Pancreas (tissue), 10 donors: ENCODE results near the gene NOD2. TPM values are rescaled to one million over a fixed set of nuclear protein-coding genes. Genes with fewer than 3 reads are reported as not detected.

ENCODE experiments used
- ATAC-seq, 4 donors: fragments of 200-7000 bp; cut with Tn5 transposase; one replicate each; pipeline versions ENCODE4 v1.8.0 to v1.9.1; 2020; ENCODE audit warnings: mild to moderate bottlenecking in 4 of 4, moderate library complexity in 4 of 4
- DNase-seq, 6 donors: peaks; one replicate each; pipeline ENCODE4 v3.0.0-alpha.2; 2020
- FAIRE-seq: peaks from 2 replicates; lab custom pipeline; 2012; peaks lifted over from hg19 to GRCh38; lab: Jason Lieb, UNC
- H3K27ac ChIP-seq, 4 donors: fragments of 200-600 bp; sonication (generic); 1 replicate in 3 of 4; 2 replicates in 1 of 4; pipeline versions ENCODE4 v1.5.0 to v1.8.0; 2020
- H3K27me3 ChIP-seq, 4 donors: fragments of 200-600 bp; one replicate each; pipeline ENCODE4 v1.8.0; 2021
- H3K36me3 ChIP-seq, 3 donors: fragments of 200-600 bp; sonication (generic) in 1 of 3; one replicate each; pipeline versions ENCODE4 v1.5.0 to v1.8.0; 2020 to 2021
- H3K4me1 ChIP-seq, 3 donors: fragments of 200-600 bp; one replicate each; pipeline ENCODE4 v1.8.0; 2021
- H3K4me3 ChIP-seq, 4 donors: fragments of 200-600 bp; sonication (generic) in 2 of 4; one replicate each; pipeline versions ENCODE4 v1.5.0 to v1.8.0; 2020 to 2021
- H3K9me3 ChIP-seq, 4 donors: fragments of 200-600 bp; one replicate each; pipeline ENCODE4 v1.8.0; 2021
- CTCF ChIP-seq, 4 donors: fragments of 200-600 bp; sonication (generic) in 3 of 4; IDR thresholded peaks; one replicate each; pipeline versions ENCODE4 v1.5.0 to v1.8.0; 2021; ENCODE audit warnings: antibody characterized with exemption in 4 of 4
- WGBS, 2 donors: extraction: QIAGEN DNeasy Blood & Tissue Kit; methylation state at CpG; one replicate each; pipeline ENCODE4 v1.1.7; 2013; 5-methylcytosine and 5-hydroxymethylcytosine counted together
- intact Hi-C, 3 donors: fragments of 100-400 bp; cut with DNase I; formaldehyde crosslinking; loops; one replicate each; pipeline versions ENCODE4 v1.11.1 to v1.14.2; 2022
- polyA plus RNA-seq, 2 donors: library from polyadenylated mRNA; stranded (reverse); fragments of 200-250 nt; gene quantifications; one replicate each; pipeline ENCODE4 v1.2.3, GENCODE V29; 2013
- total RNA-seq, 6 donors: library from RNA; stranded (reverse); fragmentation: NEBNext Ultra II Directional in 4 of 6; extraction: Animal tissue kit (Norgen Biotek cat#: 25700) in 4 of 6; gene quantifications; one replicate each; pipeline versions ENCODE4 v1.2.1 to v1.2.4, GENCODE V29; 2021 to 2023
- donor health status: healthy with polysubstance abuse.
- donor health status: DM: no; HTN: no; CAD: no; lungs with moderate emphysema.
- donor health status: DM: no; HTN: no; CAD: no.
- donor health status: control.
- donor health status: control.
- donor health status: Bipolar disorder and iron deficiency.
- donor health status: DM: yes; HTN: yes; CAD: no.
- donor health status: DM: no; HTN: no; CAD: no.
- donor health status: DM: no; HTN: no; CAD: no.
- donor health status: DM: yes; HTN: yes; CAD: no.

NOD2 gene
- total and polyA plus RNA-seq, 8 donors: 0.08 to 2.1 (median 0.27) TPM

- 74 to 78% methylated on average over 4 of the region's 4 CpGs for WGBS, 2 donors
- intact Hi-C loops: no loop called here
- TF ChIP-seq CTCF (IDR thresholded peaks at IDR 0.05): no peak
Observed at GRCh38 chr16:50752471-50753235, 59.2 kb downstream of the NOD2 start.

GRCh38 chr16:50756473-50756872 is 63.1 kb downstream of the NOD2 start:
- no peak overlapping the region for H3K27ac ChIP-seq
- ATAC-seq (no peak), FAIRE-seq (no peak), DNase-seq (no peak)
- no peak for TF ChIP-seq CTCF (IDR thresholded peaks at IDR 0.05)
- peaks cover 0 to 8% (median 0%) of the 10 kb centered on the region in 3 donors for H3K36me3 ChIP-seq
- H3K27me3 ChIP-seq: no peaks in the 10 kb centered on the region
- H3K4me3 ChIP-seq: no peak overlapping the region
- intact Hi-C loops: no loop called here
- no peaks in the 10 kb centered on the region for H3K9me3 ChIP-seq
- H3K4me1 ChIP-seq: no peaks in the 10 kb centered on the region
- WGBS, 2 donors: 68 to 72% methylated on average over 3 of the region's 3 CpGs

More at GRCh38 chr16:50752471-50753235, 59.2 kb downstream of the NOD2 start:
- DNase-seq: no peak
- ATAC-seq: no peak
- Histone ChIP-seq H3K4me3 (no peak overlapping the region), H3K27ac (no peak overlapping the region), H3K9me3 (peaks cover 0 to 5% (median 0%) of the 10 kb centered on the region in 4 donors), H3K4me1 (no peaks in the 10 kb centered on the region), H3K27me3 (no peaks in the 10 kb centered on the region), H3K36me3 (peaks cover 0 to 8% (median 0%) of the 10 kb centered on the region in 3 donors)
- no peak for FAIRE-seq

GRCh38 chr16:50761267-50761666 is 67.9 kb downstream of the NOD2 start:
- ATAC-seq (no peak), DNase-seq (no peak), FAIRE-seq (no peak)
- Histone ChIP-seq H3K4me1 (no peaks in the 10 kb centered on the region), H3K36me3 (no peaks in the 10 kb centered on the region), H3K27me3 (no peaks in the 10 kb centered on the region), H3K4me3 (no peak overlapping the region), H3K27ac (no peak overlapping the region), H3K9me3 (no peaks in the 10 kb centered on the region)
- no peak for TF ChIP-seq CTCF (IDR thresholded peaks at IDR 0.05)
- intact Hi-C loops: no loop called here
- WGBS, 2 donors: 77 to 91% methylated on average over 1 of the region's 1 CpG

GRCh38 chr16:50762241-50762640 is 68.8 kb downstream of the NOD2 start:
- WGBS, 2 donors: 80 to 83% methylated on average over 3 of the region's 3 CpGs
- DNase-seq: no peak
- no peak for FAIRE-seq
- intact Hi-C loops: no loop called here
- Histone ChIP-seq H3K9me3 (no peaks in the 10 kb centered on the region), H3K27ac (no peak overlapping the region), H3K4me1 (no peaks in the 10 kb centered on the region), H3K4me3 (no peak overlapping the region), H3K36me3 (no peaks in the 10 kb centered on the region), H3K27me3 (no peaks in the 10 kb centered on the region)
- TF ChIP-seq CTCF (IDR thresholded peaks at IDR 0.05): no peak
- no peak for ATAC-seq

GRCh38 chr16:50763211-50763610 is 69.8 kb downstream of the NOD2 start:
- H3K9me3 ChIP-seq: no peaks in the 10 kb centered on the region
- H3K36me3 ChIP-seq: no peaks in the 10 kb centered on the region
- H3K4me1 ChIP-seq: no peaks in the 10 kb centered on the region
- intact Hi-C loops: no loop called here
- no peak overlapping the region for H3K4me3 ChIP-seq
- FAIRE-seq: no peak
- no peak for ATAC-seq
- WGBS, 2 donors: 95 to 96% methylated on average over 2 of the region's 2 CpGs
- no peak for DNase-seq
- TF ChIP-seq CTCF (IDR thresholded peaks at IDR 0.05): no peak
- no peak overlapping the region for H3K27ac ChIP-seq
- no peaks in the 10 kb centered on the region for H3K27me3 ChIP-seq
